OCI-LY3 (cell line): ENCODE data around the gene FBN3.

Experiments
- H2AFZ ChIP-seq: fragments of 200-600, 300-600 bp; shearing (Covaris generic); 2 replicates; pipeline ENCODE4 v1.6.0; 2014; ENCODE audit warnings: antibody characterized with exemption, low read depth, low read length
- H3K27ac ChIP-seq: fragments of 200-600, 300-600 bp; sonication (generic); 2 replicates; pipeline ENCODE4 v1.5.1; 2014; ENCODE audit warnings: mild to moderate bottlenecking, low read length, moderate library complexity, mixed read lengths
- H3K27me3 ChIP-seq: fragments of 200-600, 300-600 bp; sonication (generic); 2 replicates; pipeline ENCODE4 v1.6.1; 2014; ENCODE audit warnings: low read depth, low read length, mixed read lengths
- H3K36me3 ChIP-seq: fragments of 200-600, 300-600 bp; sonication (generic); replicated peaks from 2 replicates; pipeline ENCODE3; 2014; ENCODE audit warnings: low read depth, low read length, mixed read lengths
- H3K4me1 ChIP-seq: fragments of 300-600, 200-600 bp; sonication (generic); 2 replicates; pipeline ENCODE4 v1.6.1; 2014; ENCODE audit warnings: low read length, mixed read lengths
- H3K4me2 ChIP-seq: fragments of 200-600, 300-600 bp; sonication (generic); 2 replicates; pipeline ENCODE4 v1.6.1; 2014; ENCODE audit warnings: low read length, mixed read lengths
- H3K4me3 ChIP-seq: fragments of 300-600, 200-600 bp; sonication (generic); 2 replicates; pipeline ENCODE4 v1.5.1; 2014; ENCODE audit warnings: antibody characterized with exemption, mild to moderate bottlenecking, low read length, moderate library complexity
- H3K79me2 ChIP-seq: fragments of 300-600, 200-600 bp; shearing (Covaris generic); 2 replicates; pipeline ENCODE4 v1.6.1; 2014; ENCODE audit warnings: mild to moderate bottlenecking, low read length, mixed read lengths
- H3K9ac ChIP-seq: fragments of 300-600, 200-600 bp; shearing (Covaris generic); 2 replicates; pipeline ENCODE4 v1.6.0; 2014; ENCODE audit warnings: mild to moderate bottlenecking, low read length, moderate library complexity
- H3K9me3 ChIP-seq: fragments of 200-600, 300-600 bp; shearing (Covaris generic); 2 replicates; pipeline ENCODE4 v1.6.1; 2014; ENCODE audit warnings: low read length, mixed read lengths; ENCODE audit not compliant: insufficient read depth
- H4K20me1 ChIP-seq: fragments of 200-600, 300-600 bp; sonication (generic); 2 replicates; pipeline ENCODE4 v1.6.1; 2016; ENCODE audit warnings: low read length, mixed read lengths; ENCODE audit not compliant: insufficient read depth
- CTCF ChIP-seq: fragments of 200-600, 300-600 bp; sonication (generic); IDR thresholded peaks from 2 replicates; pipeline ENCODE4 v1.5.1; 2014; ENCODE audit warnings: antibody characterized with exemption, low read length, low read depth
- EZH2phosphoT487 ChIP-seq: fragments of 200-600 bp; shearing (Covaris generic); IDR thresholded peaks from 2 replicates; pipeline ENCODE4 v1.6.1; 2018; ENCODE audit warnings: antibody characterized with exemption, mixed run types, low read depth

Gene FBN3

GRCh38 chr19:8138201-8138600 lies 11.2 kb downstream of the FBN3 start:
- Histone ChIP-seq H3K4me2 (no peak overlapping the region), H3K9me3 (no peaks in the 10 kb centered on the region), H3K27ac (no peak overlapping the region), H3K79me2 (no peaks in the 10 kb centered on the region), H3K4me1 (no peaks in the 10 kb centered on the region), H3K9ac (no peak overlapping the region), H3K4me3 (no peak overlapping the region), H4K20me1 (no peaks in the 10 kb centered on the region), H2AFZ (no peak overlapping the region), H3K36me3 (no peaks in the 10 kb centered on the region), H3K27me3 (no peaks in the 10 kb centered on the region)
- no peak for TF ChIP-seq CTCF
- no peak for TF ChIP-seq EZH2phosphoT487

- Histone ChIP-seq H2AFZ (no peak overlapping the region), H3K9me3 (no peaks in the 10 kb centered on the region), H3K79me2 (no peaks in the 10 kb centered on the region), H3K4me1 (no peaks in the 10 kb centered on the region), H3K9ac (no peak overlapping the region), H3K4me2 (no peak overlapping the region), H3K27me3 (no peaks in the 10 kb centered on the region), H3K4me3 (no peak overlapping the region), H4K20me1 (no peaks in the 10 kb centered on the region), H3K27ac (no peak overlapping the region), H3K36me3 (no peaks in the 10 kb centered on the region)
- TF ChIP-seq CTCF (no peak), EZH2phosphoT487 (no peak)
Measured at GRCh38 chr19:8137425-8137824, 12.0 kb downstream of the FBN3 start.

- Histone ChIP-seq H3K9ac (no peak overlapping the region), H2AFZ (no peak overlapping the region), H4K20me1 (no peaks in the 10 kb centered on the region), H3K4me1 (no peaks in the 10 kb centered on the region), H3K27me3 (no peaks in the 10 kb centered on the region), H3K36me3 (no peaks in the 10 kb centered on the region), H3K27ac (no peak overlapping the region), H3K9me3 (no peaks in the 10 kb centered on the region), H3K79me2 (no peaks in the 10 kb centered on the region), H3K4me2 (no peak overlapping the region), H3K4me3 (no peak overlapping the region)
- TF ChIP-seq EZH2phosphoT487: no peak
- TF ChIP-seq CTCF: no peak
Measured at GRCh38 chr19:8135946-8136618, 13.3 kb downstream of the FBN3 start.

GRCh38 chr19:8132858-8133458 lies 16.4 kb downstream of the FBN3 start:
- no peak overlapping the region for H3K27ac ChIP-seq
- TF ChIP-seq EZH2phosphoT487 (no peak), CTCF (no peak)
- H3K4me3 ChIP-seq: no peak overlapping the region
- H3K36me3 ChIP-seq: no peaks in the 10 kb centered on the region
- no peak overlapping the region for H2AFZ ChIP-seq
- no peak overlapping the region for H3K9ac ChIP-seq
- no peaks in the 10 kb centered on the region for H3K79me2 ChIP-seq
- no peak overlapping the region for H3K4me2 ChIP-seq
- 0 out of 2 replicates have a peak, but pooled peaks cover 2% of the 10 kb centered on the region for H3K27me3 ChIP-seq
- no peaks in the 10 kb centered on the region for H3K9me3 ChIP-seq
- H4K20me1 ChIP-seq: no peaks in the 10 kb centered on the region
- H3K4me1 ChIP-seq: no peaks in the 10 kb centered on the region
